ENCODE results near the gene SLC38A9.
"Not testable (repeated sequence)": the region's sequence is repeated elsewhere in the genome, so short reads cannot be mapped to it uniquely, and the experiment has no call there.

The SLC38A9 gene

GRCh38 chr5:55720188-55720703 lies 8.1 kb upstream of the SLC38A9 start:
- no peak overlapping the region for H3K4me3 ChIP-seq (ENCODE audit: low read depth, low read length)
- no peak for DNase-seq (ENCODE audit: low read depth)
- no peak for TF ChIP-seq CTCF (IDR thresholded peaks at IDR 0.05; ENCODE audit: low read depth, low read length, missing control alignments)

GRCh38 chr5:55719026-55719425 lies 6.9 kb upstream of the SLC38A9 start:
- DNase-seq (ENCODE audit: low read depth); H3K4me3 ChIP-seq (ENCODE audit: low read depth, low read length): not testable (repeated sequence)

- no peak for TF ChIP-seq CTCF (IDR thresholded peaks at IDR 0.05; ENCODE audit: low read depth, low read length, missing control alignments)
- DNase-seq (ENCODE audit: low read depth), result no peak
Measured at GRCh38 chr5:55715519-55716078, 3.5 kb upstream of the SLC38A9 start.

GRCh38 chr5:55714749-55715148 lies 2.6 kb upstream of the SLC38A9 start:
- TF ChIP-seq CTCF (IDR thresholded peaks at IDR 0.05; ENCODE audit: low read depth, low read length, missing control alignments), result no peak

More at GRCh38 chr5:55715519-55716078, 3.5 kb upstream of the SLC38A9 start:
- no peak overlapping the region for H3K4me3 ChIP-seq (ENCODE audit: low read depth, low read length)

GRCh38 chr5:55714339-55714738 lies 2.2 kb upstream of the SLC38A9 start:
- no peak for DNase-seq (ENCODE audit: low read depth)
- TF ChIP-seq CTCF (IDR thresholded peaks at IDR 0.05; ENCODE audit: low read depth, low read length, missing control alignments), result no peak

More at GRCh38 chr5:55714749-55715148, 2.6 kb upstream of the SLC38A9 start:
- no peak overlapping the region for H3K4me3 ChIP-seq (ENCODE audit: low read depth, low read length)
- DNase-seq (ENCODE audit: low read depth), result no peak

GRCh38 chr5:55713871-55714270 lies 1.7 kb upstream of the SLC38A9 start:
- no peak for TF ChIP-seq CTCF (IDR thresholded peaks at IDR 0.05; ENCODE audit: low read depth, low read length, missing control alignments)
- H3K4me3 ChIP-seq (ENCODE audit: low read depth, low read length), result no peak overlapping the region
- DNase-seq (ENCODE audit: low read depth), result no peak

More at GRCh38 chr5:55714339-55714738, 2.2 kb upstream of the SLC38A9 start:
- no peak overlapping the region for H3K4me3 ChIP-seq (ENCODE audit: low read depth, low read length)

GRCh38 chr5:55711507-55712022 lies 559 bp downstream of the SLC38A9 start:
- TF ChIP-seq CTCF (IDR thresholded peaks at IDR 0.05; ENCODE audit: low read depth, low read length, missing control alignments), result no peak
- H3K4me3 ChIP-seq (ENCODE audit: low read depth, low read length), result peak overlapping the region; percentile 92
- DNase-seq (ENCODE audit: low read depth), result no peak
